ENCODE results near the gene POLA1.

- no peak for TF ChIP-seq CTCF (IDR thresholded peaks at IDR 0.05; ENCODE audit: low read depth, low read length)
- TF ChIP-seq EZH2phosphoT487 (IDR thresholded peaks at IDR 0.05; ENCODE audit: low read depth) = no peak
Measured at GRCh38 chrX:25006586-25007058, 312.9 kb downstream of the POLA1 start.

Data from OCI-LY3 (cell line).